Measurements from ENCODE around the gene WRAP53.

DNA sequence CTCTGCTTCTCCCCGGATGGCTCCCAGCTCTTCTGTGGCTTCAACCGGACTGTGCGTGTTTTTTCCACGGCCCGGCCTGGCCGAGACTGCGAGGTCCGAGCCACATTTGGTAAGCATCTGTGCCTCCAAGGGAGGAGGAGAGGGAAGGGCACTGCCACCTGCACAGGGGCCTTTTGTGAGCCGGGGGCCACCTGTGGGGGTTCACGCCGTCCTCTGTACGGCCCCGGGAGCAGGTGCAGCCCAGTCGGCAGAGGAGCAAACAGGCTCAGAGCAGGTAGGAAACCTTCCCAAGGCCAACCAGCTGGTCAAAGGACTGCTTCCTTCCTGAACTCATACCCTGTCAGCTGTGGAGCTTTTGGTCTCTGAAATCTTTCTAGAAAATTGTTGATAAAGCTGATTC is 13.4 kb downstream of the WRAP53 start:
- TF ChIP-seq POLR2A (IDR thresholded peaks at IDR 0.05), result no peak
- TF ChIP-seq, protein P1, sequence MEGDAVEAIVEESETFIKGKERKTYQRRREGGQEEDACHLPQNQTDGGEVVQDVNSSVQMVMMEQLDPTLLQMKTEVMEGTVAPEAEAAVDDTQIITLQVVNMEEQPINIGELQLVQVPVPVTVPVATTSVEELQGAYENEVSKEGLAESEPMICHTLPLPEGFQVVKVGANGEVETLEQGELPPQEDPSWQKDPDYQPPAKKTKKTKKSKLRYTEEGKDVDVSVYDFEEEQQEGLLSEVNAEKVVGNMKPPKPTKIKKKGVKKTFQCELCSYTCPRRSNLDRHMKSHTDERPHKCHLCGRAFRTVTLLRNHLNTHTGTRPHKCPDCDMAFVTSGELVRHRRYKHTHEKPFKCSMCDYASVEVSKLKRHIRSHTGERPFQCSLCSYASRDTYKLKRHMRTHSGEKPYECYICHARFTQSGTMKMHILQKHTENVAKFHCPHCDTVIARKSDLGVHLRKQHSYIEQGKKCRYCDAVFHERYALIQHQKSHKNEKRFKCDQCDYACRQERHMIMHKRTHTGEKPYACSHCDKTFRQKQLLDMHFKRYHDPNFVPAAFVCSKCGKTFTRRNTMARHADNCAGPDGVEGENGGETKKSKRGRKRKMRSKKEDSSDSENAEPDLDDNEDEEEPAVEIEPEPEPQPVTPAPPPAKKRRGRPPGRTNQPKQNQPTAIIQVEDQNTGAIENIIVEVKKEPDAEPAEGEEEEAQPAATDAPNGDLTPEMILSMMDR (IDR thresholded peaks at IDR 0.05), result no peak
